RWPE1 (cell line): ENCODE measurements around the gene TEX14.

Source experiments
- CTCF ChIA-PET: fragments of 350-600 bp; sonication (Branson Sonifier 250); formaldehyde crosslinking; extraction: SDS; loops from one replicate; lab custom pipeline; 2021; lab: Yijun Ruan, JAX
- POLR2A ChIA-PET: fragments of 400-600 bp; formaldehyde crosslinking; extraction: SDS; loops from one replicate; lab custom pipeline; 2020; ENCODE audit warnings: antibody characterized with exemption; ENCODE audit not compliant: low non-redundant PET; lab: Yijun Ruan, JAX
- DNase-seq: peaks from one replicate; pipeline ENCODE4 v3.0.0; 2012; ENCODE audit warnings: low spot score
- H3K27ac ChIP-seq: fragments of 450-650 bp; 2 replicates; pipeline ENCODE4 v1.5.1; 2017
- TF ChIP-seq, protein P1 (sequence below): fragments of 450-650 bp; conservative IDR thresholded peaks from 2 replicates; pipeline ENCODE4 v1.5.1; 2017; ENCODE audit warnings: low read depth, mild to moderate bottlenecking

TEX14 gene

GRCh38 chr17:58728798-58729197, 37.0 kb upstream of the TEX14 start:
- ChIA-PET POLR2A (no interaction called here), CTCF (no interaction called here)
- TF ChIP-seq, protein P1, sequence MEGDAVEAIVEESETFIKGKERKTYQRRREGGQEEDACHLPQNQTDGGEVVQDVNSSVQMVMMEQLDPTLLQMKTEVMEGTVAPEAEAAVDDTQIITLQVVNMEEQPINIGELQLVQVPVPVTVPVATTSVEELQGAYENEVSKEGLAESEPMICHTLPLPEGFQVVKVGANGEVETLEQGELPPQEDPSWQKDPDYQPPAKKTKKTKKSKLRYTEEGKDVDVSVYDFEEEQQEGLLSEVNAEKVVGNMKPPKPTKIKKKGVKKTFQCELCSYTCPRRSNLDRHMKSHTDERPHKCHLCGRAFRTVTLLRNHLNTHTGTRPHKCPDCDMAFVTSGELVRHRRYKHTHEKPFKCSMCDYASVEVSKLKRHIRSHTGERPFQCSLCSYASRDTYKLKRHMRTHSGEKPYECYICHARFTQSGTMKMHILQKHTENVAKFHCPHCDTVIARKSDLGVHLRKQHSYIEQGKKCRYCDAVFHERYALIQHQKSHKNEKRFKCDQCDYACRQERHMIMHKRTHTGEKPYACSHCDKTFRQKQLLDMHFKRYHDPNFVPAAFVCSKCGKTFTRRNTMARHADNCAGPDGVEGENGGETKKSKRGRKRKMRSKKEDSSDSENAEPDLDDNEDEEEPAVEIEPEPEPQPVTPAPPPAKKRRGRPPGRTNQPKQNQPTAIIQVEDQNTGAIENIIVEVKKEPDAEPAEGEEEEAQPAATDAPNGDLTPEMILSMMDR, result no peak
- H3K27ac ChIP-seq, result no peak overlapping the region
- no peak for DNase-seq

GRCh38 chr17:58722696-58723095, 30.9 kb upstream of the TEX14 start:
- ChIA-PET POLR2A (no interaction called here), CTCF (interaction anchor here (0.6 to 0.9 kb wide), 2 partner anchors 12 to 293 kb away, joined by 5 read pairs; no protein-coding TSS in a partner anchor)
- no peak overlapping the region for H3K27ac ChIP-seq
- TF ChIP-seq, protein P1, result no peak
- no peak for DNase-seq

GRCh38 chr17:58722274-58722673, 30.4 kb upstream of the TEX14 start:
- no peak for DNase-seq
- POLR2A ChIA-PET, result no interaction called here
- no peak overlapping the region for H3K27ac ChIP-seq
- CTCF ChIA-PET, result no interaction called here
- TF ChIP-seq, protein P1, result no peak

DNA sequence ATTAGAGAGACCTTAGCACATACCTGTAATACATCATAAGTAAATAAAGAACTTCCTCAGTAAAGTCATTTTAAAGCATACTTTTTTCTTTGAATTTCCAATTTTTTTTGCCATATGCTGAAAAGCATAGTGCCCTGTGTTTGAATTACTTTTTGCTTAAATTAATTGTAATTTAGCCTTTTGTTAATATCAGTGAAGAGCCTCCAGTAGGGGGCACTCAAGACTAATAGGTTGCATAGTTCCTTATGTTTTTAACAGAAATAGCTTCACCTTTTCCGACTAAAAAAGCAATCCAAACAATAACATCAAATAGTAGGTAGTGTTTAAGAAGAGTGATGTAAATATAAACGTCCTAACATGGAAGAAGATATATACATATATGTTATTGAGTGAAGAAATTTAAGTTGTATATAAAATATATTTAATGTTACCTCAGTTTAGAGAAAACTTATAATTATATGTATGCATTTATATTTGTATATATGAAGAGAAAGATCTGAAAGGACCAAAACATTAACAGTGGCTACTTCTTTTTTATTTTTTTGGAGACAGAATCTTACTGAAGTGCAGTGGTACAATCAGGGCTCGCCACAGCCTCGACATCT, 19.2 kb upstream of the TEX14 start:
- DNase-seq, result peak; percentile 17
- ChIA-PET POLR2A (interaction anchor here (0.6 kb wide), 1 partner anchor 12 kb away, joined by 3 read pairs; no protein-coding TSS in a partner anchor), CTCF (interaction anchor here (0.6 to 3.4 kb wide), 16 partner anchors 8 to 347 kb away, joined by 3 to 35 read pairs (median 4); no protein-coding TSS in a partner anchor)
- no peak overlapping the region for H3K27ac ChIP-seq
- TF ChIP-seq, protein P1, result peak; percentile 87

DNA sequence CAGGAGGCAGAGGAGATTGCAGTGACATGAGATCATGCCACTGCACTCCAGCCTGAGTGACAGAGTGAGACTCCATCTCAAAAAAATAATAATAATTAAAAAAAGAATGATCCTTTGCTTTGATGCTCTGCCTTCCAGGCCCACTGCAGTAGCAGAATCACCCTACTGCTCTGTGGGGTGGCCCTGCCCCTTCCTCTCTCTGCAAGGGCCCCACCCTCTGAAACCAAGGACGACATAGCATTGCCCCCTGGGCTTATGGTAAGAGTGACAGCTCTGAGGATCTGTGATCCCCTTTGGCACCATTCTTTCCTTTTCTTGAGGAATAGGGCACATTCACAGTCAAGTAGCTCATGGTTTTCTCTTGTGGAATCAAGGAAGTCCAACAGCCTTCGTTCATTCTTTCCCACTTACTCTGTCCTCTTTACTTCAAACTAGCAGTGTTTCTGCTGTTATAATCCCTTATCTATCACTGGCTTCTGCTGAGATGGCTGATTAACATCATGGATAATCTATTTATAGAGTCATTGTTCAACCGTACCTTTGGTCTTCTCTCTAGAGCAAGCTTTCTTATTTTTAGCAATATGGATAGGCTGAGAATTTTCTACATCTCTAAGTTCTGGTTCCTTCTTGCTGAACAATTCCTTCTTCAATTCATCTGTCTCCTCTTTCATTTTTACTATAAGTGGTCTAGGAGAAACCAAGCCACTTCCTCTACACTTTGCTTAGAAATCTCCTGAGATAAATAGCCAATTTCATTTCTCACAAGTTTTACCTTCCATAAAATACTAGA, 14.7 kb upstream of the TEX14 start:
- H3K27ac ChIP-seq, result no peak overlapping the region
- DNase-seq, result no peak
- TF ChIP-seq, protein P1, result no peak
- CTCF ChIA-PET, result no interaction called here
- POLR2A ChIA-PET, result no interaction called here

- no peak for DNase-seq
- H3K27ac ChIP-seq, result no peak overlapping the region
- TF ChIP-seq, protein P1, result no peak
- POLR2A ChIA-PET, result no interaction called here
- CTCF ChIA-PET, result no interaction called here
These were observed 12.1 kb upstream of the TEX14 start for GRCh38 chr17:58703916-58704286.
